Large intestine (tissue), 3 donors: ENCODE data around the gene FAM117B. TPM values are rescaled to one million over a fixed set of nuclear protein-coding genes. Genes with fewer than 3 reads are reported as not detected.
"Not testable (repeated sequence)": the region's sequence is repeated elsewhere in the genome, so short reads cannot be mapped to it uniquely, and the experiment has no call there.

Source experiments
- DNase-seq, 2 donors: peaks; one replicate each; pipeline versions ENCODE4 v3.0.0 to v3.0.0-alpha.2; 2013
- H3K27ac ChIP-seq: one replicate; pipeline ENCODE4 v1.5.1; 2013; ENCODE audit warnings: low read length
- H3K27me3 ChIP-seq: 2 replicates; pipeline ENCODE4 v1.6.1; 2013; ENCODE audit warnings: low read length; ENCODE audit not compliant: control insufficient read depth, insufficient read depth
- H3K36me3 ChIP-seq: 2 replicates; pipeline ENCODE4 v1.6.1; 2013; ENCODE audit warnings: low read length; ENCODE audit not compliant: control insufficient read depth, insufficient read depth
- H3K4me1 ChIP-seq: one replicate; pipeline ENCODE4 v1.6.1; 2013; ENCODE audit warnings: low read length; ENCODE audit not compliant: control insufficient read depth, insufficient read depth
- H3K4me3 ChIP-seq: one replicate; pipeline ENCODE4 v1.5.1; 2013; ENCODE audit warnings: low read length
- H3K9me3 ChIP-seq: one replicate; pipeline ENCODE4 v1.6.1; 2013; ENCODE audit warnings: mild to moderate bottlenecking, low read depth, low read length, moderate library complexity; ENCODE audit not compliant: control insufficient read depth
- WGBS: methylation state at CpG from one replicate; pipeline ENCODE4 v1.1.5; 2013; ENCODE audit warnings: low lambda C conversion rate; ENCODE audit not compliant: insufficient coverage; 5-methylcytosine and 5-hydroxymethylcytosine counted together
- polyA plus RNA-seq: library from polyadenylated mRNA; unstranded; fragments of 120-200 nt; gene quantifications from one replicate; pipeline ENCODE4 v1.2.1, GENCODE V29; 2013

Gene FAM117B
- polyA plus RNA-seq, 1 donor: 12.2 TPM

DNA sequence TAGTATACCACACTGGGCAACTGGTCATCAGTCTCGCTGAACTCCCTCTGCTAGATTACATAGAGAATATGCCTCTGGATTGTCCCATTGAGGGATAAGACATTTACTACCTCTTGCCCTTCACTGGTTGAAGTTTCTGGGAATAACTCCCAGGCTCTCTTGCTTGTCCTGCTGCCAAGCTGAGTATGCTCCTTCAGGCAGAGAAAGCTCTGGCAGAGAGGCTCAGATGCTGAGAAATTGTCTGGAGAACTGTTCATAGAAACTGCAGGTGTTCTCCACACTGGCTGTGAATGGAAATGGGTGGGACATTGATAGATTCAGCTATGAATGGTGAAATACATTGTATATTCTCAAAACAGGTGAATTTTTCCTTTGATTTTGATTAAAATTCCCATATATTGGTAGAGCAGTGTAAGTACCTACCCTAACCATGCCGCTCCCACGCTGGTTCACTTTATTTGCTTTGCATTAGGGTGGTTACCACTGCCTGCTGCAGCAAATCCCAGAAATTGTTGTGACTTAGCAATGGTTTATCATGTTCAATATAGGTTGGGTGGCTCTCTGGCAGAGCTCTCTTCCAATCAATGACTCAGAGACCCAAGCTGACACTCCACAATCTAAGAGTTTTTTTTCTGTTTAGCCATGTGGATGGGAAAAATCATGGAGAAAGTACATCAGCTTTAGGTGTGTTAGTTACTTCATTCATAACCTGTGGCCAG lies 36.7 kb downstream of the FAM117B start:
- Histone ChIP-seq H3K4me3 (no peak overlapping the region), H3K36me3 (no peaks in the 10 kb centered on the region), H3K27ac (no peak overlapping the region), H3K27me3 (no peaks in the 10 kb centered on the region), H3K9me3 (no peaks in the 10 kb centered on the region), H3K4me1 (no peaks in the 10 kb centered on the region)
- no CpG with 5 or more reads among the region's 3 CpGs for WGBS
- DNase-seq: no peak

DNA sequence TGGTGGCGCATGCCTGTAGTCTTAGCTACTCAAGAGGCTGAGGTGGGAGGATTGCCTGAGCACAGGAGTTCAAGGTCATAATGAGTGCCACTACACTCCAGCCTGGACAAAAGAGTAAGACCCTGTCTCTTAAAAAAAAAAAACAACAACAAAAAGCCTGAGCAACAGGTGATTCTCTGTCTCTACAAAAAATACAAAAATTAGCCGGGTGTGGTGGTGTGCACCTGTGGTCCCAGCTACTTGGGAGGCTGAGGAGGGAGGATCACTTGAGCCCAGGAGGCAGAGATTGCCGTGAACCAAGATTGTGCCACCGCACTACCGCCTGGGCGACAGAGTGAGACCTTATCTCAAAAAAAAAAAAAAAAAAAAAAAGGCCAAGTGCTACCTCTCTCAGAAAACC lies 40.3 kb downstream of the FAM117B start:
- not testable (repeated sequence) for H3K27me3 ChIP-seq, H3K27ac ChIP-seq, H3K4me3 ChIP-seq, H3K36me3 ChIP-seq, H3K4me1 ChIP-seq, H3K9me3 ChIP-seq, DNase-seq
- WGBS: no CpG with 5 or more reads among the region's 6 CpGs

DNA sequence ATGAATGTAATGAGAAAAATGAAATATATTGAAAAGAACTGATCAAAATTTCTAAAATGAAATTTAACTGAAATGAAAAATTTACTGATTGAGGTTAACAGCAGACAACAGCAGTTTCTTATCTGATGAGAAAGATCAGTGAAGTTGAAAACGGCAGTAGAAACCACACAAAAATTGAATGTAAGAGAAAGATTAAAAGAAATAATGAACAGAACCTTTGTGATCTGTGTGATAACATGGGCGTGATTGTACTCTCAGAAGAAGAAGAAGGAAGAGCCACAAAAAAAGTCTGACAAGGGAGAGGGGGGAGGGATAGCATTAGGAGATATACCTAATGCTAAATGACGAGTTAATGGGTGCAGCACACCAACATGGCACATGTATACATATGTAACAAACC lies 45.2 kb downstream of the FAM117B start:
- Histone ChIP-seq H3K4me1 (no peaks in the 10 kb centered on the region), H3K27ac (no peak overlapping the region), H3K36me3 (peaks cover 3% of the 10 kb centered on the region), H3K27me3 (no peaks in the 10 kb centered on the region), H3K4me3 (no peak overlapping the region), H3K9me3 (peaks cover 12% of the 10 kb centered on the region)
- 88% methylated on average over 1 of the region's 3 CpGs for WGBS
- no peak for DNase-seq

DNA sequence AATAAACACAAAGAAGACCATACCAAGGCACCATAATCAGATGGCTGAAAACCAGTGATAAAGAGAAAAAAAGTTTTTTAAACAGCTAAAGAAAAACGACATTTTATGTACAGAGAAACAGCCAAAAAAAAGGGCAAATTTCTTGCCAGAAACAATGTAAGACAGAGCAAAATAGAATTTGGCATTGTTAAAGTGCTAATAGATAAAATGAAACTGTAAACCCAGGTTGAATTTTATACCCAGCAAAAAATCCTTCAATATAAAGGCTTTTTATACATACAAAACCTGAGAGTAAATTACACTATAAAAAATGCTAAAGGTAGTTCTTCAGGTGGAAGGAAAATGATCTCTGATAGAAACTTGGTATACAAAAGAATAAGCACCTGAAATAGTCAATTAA lies 45.7 kb downstream of the FAM117B start:
- no peaks in the 10 kb centered on the region for H3K27me3 ChIP-seq
- H3K4me3 ChIP-seq: no peak overlapping the region
- WGBS: 100% methylated on average over 1 of the region's 1 CpG
- DNase-seq: no peak
- H3K9me3 ChIP-seq: peaks cover 12% of the 10 kb centered on the region
- H3K36me3 ChIP-seq: peaks cover 3% of the 10 kb centered on the region
- no peak overlapping the region for H3K27ac ChIP-seq
- H3K4me1 ChIP-seq: no peaks in the 10 kb centered on the region

- H3K36me3 ChIP-seq: peaks cover 3% of the 10 kb centered on the region
- H3K4me3 ChIP-seq: no peak overlapping the region
- peaks cover 10% of the 10 kb centered on the region for H3K9me3 ChIP-seq
- no peaks in the 10 kb centered on the region for H3K27me3 ChIP-seq
- WGBS: no CpG with 5 or more reads among the region's 9 CpGs
- H3K27ac ChIP-seq: no peak overlapping the region
- H3K4me1 ChIP-seq: no peaks in the 10 kb centered on the region
- DNase-seq: no peak
These were observed 47.0 kb downstream of the FAM117B start for GRCh38 chr2:202681688-202682205.

- Histone ChIP-seq H3K9me3 (peaks cover 9% of the 10 kb centered on the region), H3K4me1 (no peaks in the 10 kb centered on the region), H3K27ac (no peak overlapping the region), H3K4me3 (no peak overlapping the region), H3K27me3 (no peaks in the 10 kb centered on the region), H3K36me3 (peaks cover 3% of the 10 kb centered on the region)
- DNase-seq: no peak
- WGBS: 96% methylated on average over 2 of the region's 12 CpGs
These were observed 47.5 kb downstream of the FAM117B start for GRCh38 chr2:202682274-202682673.

GRCh38 chr2:202687276-202687675 lies 52.5 kb downstream of the FAM117B start:
- no peak for DNase-seq
- Histone ChIP-seq H3K27ac (no peak overlapping the region), H3K36me3 (peaks cover 1% of the 10 kb centered on the region), H3K4me3 (no peak overlapping the region), H3K27me3 (no peaks in the 10 kb centered on the region), H3K4me1 (no peaks in the 10 kb centered on the region), H3K9me3 (peaks cover 7% of the 10 kb centered on the region)
- WGBS: 86% methylated on average over 1 of the region's 3 CpGs

- no CpG with 5 or more reads among the region's 2 CpGs for WGBS
- Histone ChIP-seq H3K36me3 (no peaks in the 10 kb centered on the region), H3K27me3 (no peaks in the 10 kb centered on the region), H3K4me1 (no peaks in the 10 kb centered on the region), H3K27ac (no peak overlapping the region), H3K9me3 (no peaks in the 10 kb centered on the region), H3K4me3 (no peak overlapping the region)
- no peak for DNase-seq
These were observed 54.7 kb downstream of the FAM117B start for GRCh38 chr2:202689459-202689858.

DNA sequence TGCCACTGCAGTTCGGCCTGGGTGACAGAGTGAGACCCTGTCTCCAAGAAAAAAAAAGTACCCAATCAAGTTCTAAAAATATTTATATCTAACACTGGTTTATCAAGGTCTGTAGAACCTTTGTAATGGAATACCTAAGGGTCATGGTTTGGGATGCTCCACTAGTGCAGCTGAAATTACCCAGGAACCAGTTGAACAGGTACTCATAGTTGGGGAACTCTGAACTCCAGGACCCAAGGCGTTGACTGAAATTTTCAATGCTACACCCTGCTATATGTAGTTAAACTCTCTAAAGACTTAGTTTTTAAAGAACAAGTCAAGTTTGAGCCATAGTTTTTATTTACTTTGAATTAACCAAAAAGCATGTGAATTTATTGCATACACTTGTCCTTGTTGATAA lies 55.1 kb downstream of the FAM117B start:
- H3K27ac ChIP-seq: no peak overlapping the region
- no peak overlapping the region for H3K4me3 ChIP-seq
- no peaks in the 10 kb centered on the region for H3K36me3 ChIP-seq
- H3K4me1 ChIP-seq: no peaks in the 10 kb centered on the region
- no CpG with 5 or more reads among the region's 2 CpGs for WGBS
- no peak for DNase-seq
- H3K27me3 ChIP-seq: no peaks in the 10 kb centered on the region
- no peaks in the 10 kb centered on the region for H3K9me3 ChIP-seq

DNA sequence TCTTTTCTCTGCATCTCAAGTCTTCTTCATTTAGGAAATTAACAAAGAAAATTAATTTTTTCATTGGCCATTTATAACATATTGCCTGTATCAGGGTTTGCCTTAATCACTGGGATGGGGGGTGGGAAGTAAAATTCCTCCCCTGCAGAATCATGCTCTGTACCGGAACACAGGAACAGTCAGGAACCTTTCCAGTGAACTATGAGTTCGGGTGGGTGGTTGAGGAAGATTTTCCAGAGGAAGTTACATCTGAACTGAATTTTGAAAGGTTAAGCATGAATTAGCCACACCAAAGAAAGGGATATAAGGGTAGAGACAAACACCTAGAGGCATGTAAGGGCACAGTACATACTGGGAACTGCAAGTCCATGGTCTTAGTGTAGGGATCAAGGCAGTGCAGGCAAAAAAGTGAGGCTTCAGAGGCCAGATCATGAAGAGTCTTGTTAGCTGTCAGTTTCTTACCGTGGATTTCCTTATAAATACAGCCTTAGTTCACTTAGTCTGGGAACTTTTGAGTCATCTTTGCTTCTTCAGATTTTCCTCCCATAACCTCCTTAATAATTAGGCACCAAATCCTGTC lies 55.6 kb downstream of the FAM117B start:
- H3K4me1 ChIP-seq: no peaks in the 10 kb centered on the region
- H3K27me3 ChIP-seq: no peaks in the 10 kb centered on the region
- DNase-seq: no peak
- WGBS: no CpG with 5 or more reads among the region's 3 CpGs
- H3K4me3 ChIP-seq: no peak overlapping the region
- no peaks in the 10 kb centered on the region for H3K9me3 ChIP-seq
- no peak overlapping the region for H3K27ac ChIP-seq
- no peaks in the 10 kb centered on the region for H3K36me3 ChIP-seq

- Histone ChIP-seq H3K27ac (no peak overlapping the region), H3K27me3 (no peaks in the 10 kb centered on the region), H3K4me1 (no peaks in the 10 kb centered on the region), H3K36me3 (peaks cover 9% of the 10 kb centered on the region), H3K9me3 (no peaks in the 10 kb centered on the region), H3K4me3 (no peak overlapping the region)
- no CpG with 5 or more reads among the region's 4 CpGs for WGBS
- DNase-seq: no peak
These were observed 58.7 kb downstream of the FAM117B start for GRCh38 chr2:202693503-202693902.
